ENCODE data around the gene JAK3. TPM values are rescaled to one million over a fixed set of nuclear protein-coding genes. Genes with fewer than 3 reads are reported as not detected.

The JAK3 gene
- total and polyA plus RNA-seq, 10 of the 15 experiments (the other 5 are each of a cell fraction or from before 2014, with no cell fraction given), result 7.8 to 67.9 (median 33.3) TPM

DNA sequence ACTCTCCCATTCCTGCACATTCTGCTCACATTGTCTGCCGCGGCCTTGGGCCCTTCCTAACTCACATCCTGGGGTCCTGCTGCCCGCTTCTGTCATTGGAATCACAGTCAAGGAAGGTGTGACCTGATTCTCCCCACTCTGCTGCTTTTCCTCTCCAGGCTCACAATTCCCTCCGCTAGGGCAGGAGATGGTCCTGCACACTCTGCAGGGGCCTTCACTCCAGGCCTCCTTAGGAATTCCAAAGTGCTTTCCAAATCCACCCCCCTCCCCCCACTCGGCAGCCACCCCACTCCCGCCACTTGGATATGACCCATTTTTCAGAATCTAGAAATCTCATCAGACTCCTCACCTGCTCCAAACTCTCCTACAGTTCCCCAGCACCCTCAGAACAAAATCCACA lies 20.9 kb upstream of the JAK3 start:
- FAIRE-seq (no peak), ATAC-seq (no peak)
- in situ Hi-C loops (cut with MboI), result loop anchor here (5.0 kb wide), 2 partner anchors 59 to 119 kb away; no protein-coding TSS in a partner anchor

More for the DNA sequence above, 20.9 kb upstream of the JAK3 start:
- BruUV-seq (replicated peaks), result no TSS peak
- peaks cover 3 to 4% of the 10 kb centered on the region in 2 experiments; a peak in 3 of 4 replicates for H3K27me3 ChIP-seq (replicated peaks in 1 of 2; ENCODE audit: control insufficient read depth in 2 of 2, insufficient read depth in 2 of 2, low read length in 1 of 2)
- H3K4me2 ChIP-seq (ENCODE audit: control insufficient read depth, insufficient read depth), result no peak overlapping the region
- no peak for DNase-seq (ENCODE audit: low read depth, low spot score)
- no peak overlapping the region for H3K27ac ChIP-seq (ENCODE audit: control insufficient read depth, insufficient read depth)
- TF ChIP-seq SMAD5 (IDR thresholded peaks at IDR 0.05; ENCODE audit: low read depth), result no peak
- TF ChIP-seq POU2F2 (IDR thresholded peaks at IDR 0.05; ENCODE audit: borderline replicate concordance, low read depth, low read length), result no peak
- TF ChIP-seq, protein P1, sequence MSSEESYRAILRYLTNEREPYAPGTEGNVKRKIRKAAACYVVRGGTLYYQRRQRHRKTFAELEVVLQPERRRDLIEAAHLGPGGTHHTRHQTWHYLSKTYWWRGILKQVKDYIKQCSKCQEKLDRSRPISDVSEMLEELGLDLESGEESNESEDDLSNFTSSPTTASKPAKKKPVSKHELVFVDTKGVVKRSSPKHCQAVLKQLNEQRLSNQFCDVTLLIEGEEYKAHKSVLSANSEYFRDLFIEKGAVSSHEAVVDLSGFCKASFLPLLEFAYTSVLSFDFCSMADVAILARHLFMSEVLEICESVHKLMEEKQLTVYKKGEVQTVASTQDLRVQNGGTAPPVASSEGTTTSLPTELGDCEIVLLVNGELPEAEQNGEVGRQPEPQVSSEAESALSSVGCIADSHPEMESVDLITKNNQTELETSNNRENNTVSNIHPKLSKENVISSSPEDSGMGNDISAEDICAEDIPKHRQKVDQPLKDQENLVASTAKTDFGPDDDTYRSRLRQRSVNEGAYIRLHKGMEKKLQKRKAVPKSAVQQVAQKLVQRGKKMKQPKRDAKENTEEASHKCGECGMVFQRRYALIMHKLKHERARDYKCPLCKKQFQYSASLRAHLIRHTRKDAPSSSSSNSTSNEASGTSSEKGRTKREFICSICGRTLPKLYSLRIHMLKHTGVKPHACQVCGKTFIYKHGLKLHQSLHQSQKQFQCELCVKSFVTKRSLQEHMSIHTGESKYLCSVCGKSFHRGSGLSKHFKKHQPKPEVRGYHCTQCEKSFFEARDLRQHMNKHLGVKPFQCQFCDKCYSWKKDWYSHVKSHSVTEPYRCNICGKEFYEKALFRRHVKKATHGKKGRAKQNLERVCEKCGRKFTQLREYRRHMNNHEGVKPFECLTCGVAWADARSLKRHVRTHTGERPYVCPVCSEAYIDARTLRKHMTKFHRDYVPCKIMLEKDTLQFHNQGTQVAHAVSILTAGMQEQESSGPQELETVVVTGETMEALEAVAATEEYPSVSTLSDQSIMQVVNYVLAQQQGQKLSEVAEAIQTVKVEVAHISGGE (CRISPR knock-in tag; IDR thresholded peaks at IDR 0.05), result no peak
- TF ChIP-seq CREM (IDR thresholded peaks at IDR 0.05; ENCODE audit: low read depth), result no peak
- TF ChIP-seq, protein P2, sequence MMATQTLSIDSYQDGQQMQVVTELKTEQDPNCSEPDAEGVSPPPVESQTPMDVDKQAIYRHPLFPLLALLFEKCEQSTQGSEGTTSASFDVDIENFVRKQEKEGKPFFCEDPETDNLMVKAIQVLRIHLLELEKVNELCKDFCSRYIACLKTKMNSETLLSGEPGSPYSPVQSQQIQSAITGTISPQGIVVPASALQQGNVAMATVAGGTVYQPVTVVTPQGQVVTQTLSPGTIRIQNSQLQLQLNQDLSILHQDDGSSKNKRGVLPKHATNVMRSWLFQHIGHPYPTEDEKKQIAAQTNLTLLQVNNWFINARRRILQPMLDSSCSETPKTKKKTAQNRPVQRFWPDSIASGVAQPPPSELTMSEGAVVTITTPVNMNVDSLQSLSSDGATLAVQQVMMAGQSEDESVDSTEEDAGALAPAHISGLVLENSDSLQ (IDR thresholded peaks at IDR 0.05), result no peak
- TF ChIP-seq CHD4 (IDR thresholded peaks at IDR 0.05), result no peak
- no peak for TF ChIP-seq HDAC6 (IDR thresholded peaks at IDR 0.05; ENCODE audit: unreplicated experiment)
- no peak for TF ChIP-seq RAD21 (IDR thresholded peaks at IDR 0.05; ENCODE audit: insufficient read depth, low read depth, low read length)
- TF ChIP-seq, protein P3, sequence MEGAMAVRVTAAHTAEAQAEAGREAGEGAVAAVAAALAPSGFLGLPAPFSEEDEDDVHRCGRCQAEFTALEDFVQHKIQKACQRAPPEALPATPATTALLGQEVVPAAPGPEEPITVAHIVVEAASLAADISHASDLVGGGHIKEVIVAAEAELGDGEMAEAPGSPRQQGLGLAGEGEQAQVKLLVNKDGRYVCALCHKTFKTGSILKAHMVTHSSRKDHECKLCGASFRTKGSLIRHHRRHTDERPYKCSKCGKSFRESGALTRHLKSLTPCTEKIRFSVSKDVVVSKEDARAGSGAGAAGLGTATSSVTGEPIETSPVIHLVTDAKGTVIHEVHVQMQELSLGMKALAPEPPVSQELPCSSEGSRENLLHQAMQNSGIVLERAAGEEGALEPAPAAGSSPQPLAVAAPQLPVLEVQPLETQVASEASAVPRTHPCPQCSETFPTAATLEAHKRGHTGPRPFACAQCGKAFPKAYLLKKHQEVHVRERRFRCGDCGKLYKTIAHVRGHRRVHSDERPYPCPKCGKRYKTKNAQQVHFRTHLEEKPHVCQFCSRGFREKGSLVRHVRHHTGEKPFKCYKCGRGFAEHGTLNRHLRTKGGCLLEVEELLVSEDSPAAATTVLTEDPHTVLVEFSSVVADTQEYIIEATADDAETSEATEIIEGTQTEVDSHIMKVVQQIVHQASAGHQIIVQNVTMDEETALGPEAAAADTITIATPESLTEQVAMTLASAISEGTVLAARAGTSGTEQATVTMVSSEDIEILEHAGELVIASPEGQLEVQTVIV (IDR thresholded peaks at IDR 0.05; ENCODE audit: borderline replicate concordance, partially characterized antibody), result no peak
- no peak for TF ChIP-seq YBX1 (IDR thresholded peaks at IDR 0.05)
- no peak for TF ChIP-seq FOXM1 (IDR thresholded peaks at IDR 0.05; ENCODE audit: low read depth, low read length)
- TF ChIP-seq PML (IDR thresholded peaks at IDR 0.05; ENCODE audit: low read length), result no peak
- no peak for TF ChIP-seq TAF1 (IDR thresholded peaks at IDR 0.05; ENCODE audit: borderline replicate concordance, low read depth, low read length)
- no peak for TF ChIP-seq SMAD1 (IDR thresholded peaks at IDR 0.05; ENCODE audit: low read depth, partially characterized antibody)
- ChIA-PET SMC1A (ENCODE audit: uncharacterized antibody, unreplicated experiment) (interaction anchor here (2.7 kb wide), 1 partner anchor 64 kb away, joined by 11 read pairs; the partner anchor contains the start of gene CCDC124), RAD21 (ENCODE audit: unreplicated experiment) (no interaction called here), POLR2A (no interaction called here), CTCF (interaction anchor here (1.5 kb wide), 1 partner anchor 70 kb away, joined by 3 read pairs; no protein-coding TSS in a partner anchor)
- peaks cover 4 to 8% of the 10 kb centered on the region in 2 experiments for H3K36me3 ChIP-seq (ENCODE audit: control insufficient read depth in 2 of 2, insufficient read depth in 2 of 2, low read length in 1 of 2)
- H3K4me3 ChIP-seq, result no peak overlapping the region
- 27% methylated on average over 6 of the region's 6 CpGs for WGBS (ENCODE audit: insufficient coverage, insufficient replicate concordance, low lambda C conversion rate, missing lambda C conversion rate)
- peaks cover 2% of the 10 kb centered on the region for H3K4me1 ChIP-seq (ENCODE audit: control insufficient read depth, insufficient read depth, low read length)
- no peak overlapping the region for H3K9ac ChIP-seq (ENCODE audit: control insufficient read depth, insufficient read depth, low read length)
- no peaks in the 10 kb centered on the region for H3K79me2 ChIP-seq (ENCODE audit: control insufficient read depth, insufficient read depth, low read length)
- peaks cover 4% of the 10 kb centered on the region for H4K20me1 ChIP-seq (ENCODE audit: control insufficient read depth, insufficient read depth)
- H3K9me3 ChIP-seq (replicated peaks; ENCODE audit: control insufficient read depth, insufficient read depth, low read length), result no peaks in the 10 kb centered on the region
- no peak overlapping the region for H2AFZ ChIP-seq (ENCODE audit: control insufficient read depth, low read depth, low read length)
- intact Hi-C loops (cut with micrococcal nuclease; ENCODE audit: unreplicated experiment), result no loop called here

All from GM12878 (cell line).